SU-DHL-6 (cell line): Measurements from ENCODE around the gene MDFI.

ENCODE experiments used
- EZH2phosphoT487 ChIP-seq: fragments of 200-600 bp; sonication (generic), shearing (Covaris generic); conservative IDR thresholded peaks from 2 replicates; pipeline ENCODE4 v1.6.1; 2018; ENCODE audit warnings: mild to moderate bottlenecking, antibody characterized with exemption, low read length, moderate library complexity, mixed read lengths
- TF ChIP-seq, protein P1 (sequence below): fragments of 200-600 bp; sonication (generic); IDR thresholded peaks from one replicate; pipeline ENCODE4 v1.5.1; 2017; ENCODE audit warnings: antibody characterized with exemption, mild to moderate bottlenecking, low read length, moderate library complexity; ENCODE audit not compliant: insufficient read depth, poor library complexity, severe bottlenecking

DNA sequence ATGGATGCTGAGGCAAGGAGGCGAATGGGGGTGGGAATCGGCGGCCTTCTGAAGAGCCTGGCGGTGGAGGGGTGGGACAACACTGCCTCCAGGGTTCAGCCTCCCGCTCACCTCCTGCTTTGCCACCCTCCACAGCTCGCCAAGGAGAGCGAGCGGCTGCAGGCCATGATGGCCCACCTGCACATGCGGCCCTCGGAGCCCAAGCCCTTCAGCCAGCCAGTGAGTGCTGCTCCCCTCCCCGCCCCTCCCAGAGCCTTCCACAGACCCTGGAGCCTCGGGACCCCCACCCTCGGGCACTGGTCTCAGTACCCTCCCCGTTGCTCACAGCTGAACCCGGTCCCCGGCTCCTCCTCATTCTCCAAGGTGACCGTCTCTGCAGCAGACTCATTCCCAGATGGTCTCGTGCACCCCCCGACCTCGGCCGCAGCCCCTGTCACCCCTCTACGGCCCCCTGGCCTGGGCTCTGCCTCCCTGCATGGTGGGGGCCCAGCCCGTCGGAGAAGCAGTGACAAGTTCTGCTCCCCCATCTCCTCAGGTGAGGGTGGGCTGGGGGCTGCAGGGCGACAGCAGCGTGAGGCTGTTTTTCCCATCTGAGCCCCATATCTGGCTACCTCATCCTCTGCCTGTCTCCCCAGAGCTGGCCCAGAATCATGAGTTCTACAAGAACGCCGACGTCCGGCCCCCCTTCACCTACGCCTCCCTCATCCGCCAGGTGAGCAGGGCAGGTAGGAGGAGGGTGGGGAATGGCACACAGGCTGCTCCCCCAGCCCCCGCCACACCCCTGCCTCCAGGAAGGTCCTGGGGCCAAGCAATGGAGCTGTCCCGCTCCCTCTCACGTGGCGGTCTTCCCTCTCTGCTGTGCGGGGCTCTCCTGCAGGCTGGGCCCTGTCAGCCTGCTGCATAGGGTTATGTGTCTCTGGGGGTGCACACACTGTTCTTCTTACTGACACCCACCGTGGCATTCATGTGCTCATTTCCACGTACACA is 48.3 kb upstream of the MDFI start:
- TF ChIP-seq, protein P1, sequence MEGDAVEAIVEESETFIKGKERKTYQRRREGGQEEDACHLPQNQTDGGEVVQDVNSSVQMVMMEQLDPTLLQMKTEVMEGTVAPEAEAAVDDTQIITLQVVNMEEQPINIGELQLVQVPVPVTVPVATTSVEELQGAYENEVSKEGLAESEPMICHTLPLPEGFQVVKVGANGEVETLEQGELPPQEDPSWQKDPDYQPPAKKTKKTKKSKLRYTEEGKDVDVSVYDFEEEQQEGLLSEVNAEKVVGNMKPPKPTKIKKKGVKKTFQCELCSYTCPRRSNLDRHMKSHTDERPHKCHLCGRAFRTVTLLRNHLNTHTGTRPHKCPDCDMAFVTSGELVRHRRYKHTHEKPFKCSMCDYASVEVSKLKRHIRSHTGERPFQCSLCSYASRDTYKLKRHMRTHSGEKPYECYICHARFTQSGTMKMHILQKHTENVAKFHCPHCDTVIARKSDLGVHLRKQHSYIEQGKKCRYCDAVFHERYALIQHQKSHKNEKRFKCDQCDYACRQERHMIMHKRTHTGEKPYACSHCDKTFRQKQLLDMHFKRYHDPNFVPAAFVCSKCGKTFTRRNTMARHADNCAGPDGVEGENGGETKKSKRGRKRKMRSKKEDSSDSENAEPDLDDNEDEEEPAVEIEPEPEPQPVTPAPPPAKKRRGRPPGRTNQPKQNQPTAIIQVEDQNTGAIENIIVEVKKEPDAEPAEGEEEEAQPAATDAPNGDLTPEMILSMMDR, result no peak
- no peak for TF ChIP-seq EZH2phosphoT487
